GM12878 (cell line): ENCODE data around the gene CFAP97. TPM values are rescaled to one million over a fixed set of nuclear protein-coding genes. Genes with fewer than 3 reads are reported as not detected.

ENCODE experiments used
- BRCA1 ChIP-seq: IDR thresholded peaks from 2 replicates; pipeline ENCODE4 v1.6.1; 2011; ENCODE audit warnings: low read depth, low read length, improper control_type of control experiment
- CBFB ChIP-seq: IDR thresholded peaks from 2 replicates; pipeline ENCODE4 v1.6.1; 2016; ENCODE audit warnings: antibody characterized with exemption, low read depth
- CHD2 ChIP-seq: IDR thresholded peaks from 2 replicates; pipeline ENCODE4 v1.6.1; 2011; ENCODE audit warnings: low read depth, low read length, improper control_type of control experiment, borderline replicate concordance
- CREM ChIP-seq: IDR thresholded peaks from 2 replicates; pipeline ENCODE4 v1.6.1; 2014; ENCODE audit warnings: antibody characterized with exemption, low read depth
- DPF2 ChIP-seq: fragments of 450-650 bp; IDR thresholded peaks from 2 replicates; pipeline ENCODE4 v1.6.1; 2017; ENCODE audit warnings: mild to moderate bottlenecking
- EZH2 ChIP-seq: IDR thresholded peaks from 2 replicates; pipeline ENCODE4 v1.6.1; 2012; ENCODE audit warnings: low read depth, mild to moderate bottlenecking, control low read depth, inconsistent platforms, low read length, borderline replicate concordance; ENCODE audit not compliant: control insufficient read depth
- HDAC2 ChIP-seq: fragments of 200-600 bp; sonication (generic); IDR thresholded peaks from 2 replicates; pipeline ENCODE4 v1.6.1; 2017
- IKZF1 ChIP-seq: fragments of 450-650 bp; conservative IDR thresholded peaks from 2 replicates; pipeline ENCODE4 v1.6.1; 2017; ENCODE audit warnings: antibody characterized with exemption, mild to moderate bottlenecking
- IKZF2 ChIP-seq, 2 experiments: fragments of 450-650 bp; IDR thresholded peaks; 2 replicates each; pipeline ENCODE4 v1.6.1; 2017; ENCODE audit warnings: mild to moderate bottlenecking in 2 of 2, moderate library complexity in 2 of 2
- MAX ChIP-seq: IDR thresholded peaks from 2 replicates; pipeline ENCODE4 v1.6.1; 2012; ENCODE audit warnings: low read depth, low read length, improper control_type of control experiment
- MEF2B ChIP-seq: fragments of 450-650 bp; IDR thresholded peaks from 2 replicates; pipeline ENCODE4 v1.6.1; 2018; ENCODE audit warnings: mild to moderate bottlenecking, moderate library complexity; ENCODE audit not compliant: partially characterized antibody, poor library complexity, severe bottlenecking
- MXI1 ChIP-seq: fragments of 150-350 bp; IDR thresholded peaks from 2 replicates; pipeline ENCODE4 v1.6.1; 2011; ENCODE audit warnings: low read depth, mild to moderate bottlenecking, inconsistent platforms, low read length, improper control_type of control experiment
- NFIC ChIP-seq: IDR thresholded peaks from 2 replicates; pipeline ENCODE4 v1.6.1; 2012; ENCODE audit warnings: low read depth, mild to moderate bottlenecking, inconsistent platforms, low read length, moderate library complexity
- NR2C1 ChIP-seq: fragments of 450-650 bp; IDR thresholded peaks from 2 replicates; pipeline ENCODE4 v1.6.1; 2017; ENCODE audit warnings: antibody characterized with exemption, mild to moderate bottlenecking, moderate library complexity
- RB1 ChIP-seq: fragments of 450-650 bp; formaldehyde crosslinking; IDR thresholded peaks from 2 replicates; pipeline ENCODE4 v1.6.1; 2017; ENCODE audit warnings: mild to moderate bottlenecking, borderline replicate concordance
- RUNX3 ChIP-seq: IDR thresholded peaks from 2 replicates; pipeline ENCODE4 v1.6.1; 2012; ENCODE audit warnings: low read length, inconsistent platforms
- SIN3A ChIP-seq: IDR thresholded peaks from 2 replicates; pipeline ENCODE4 v1.6.1; 2012; ENCODE audit warnings: low read depth, low read length, improper control_type of control experiment
- STAT1 ChIP-seq: fragments of 450-650 bp; conservative IDR thresholded peaks from 2 replicates; pipeline ENCODE4 v1.6.1; 2014; ENCODE audit warnings: antibody characterized with exemption, mild to moderate bottlenecking
- TARDBP ChIP-seq: IDR thresholded peaks from 2 replicates; pipeline ENCODE4 v1.6.1; 2016; ENCODE audit warnings: borderline replicate concordance
- TCF3 ChIP-seq: IDR thresholded peaks from 2 replicates; pipeline ENCODE4 v1.6.1; 2012; ENCODE audit warnings: low read depth, mild to moderate bottlenecking, low read length, borderline replicate concordance; ENCODE audit not compliant: insufficient read depth
- ZNF207 ChIP-seq: fragments of 450-650 bp; IDR thresholded peaks from 2 replicates; pipeline ENCODE4 v1.6.1; 2014; ENCODE audit warnings: antibody characterized with exemption, mild to moderate bottlenecking, borderline replicate concordance
- ZNF217 ChIP-seq: fragments of 450-650 bp; IDR thresholded peaks from 2 replicates; pipeline ENCODE4 v1.6.1; 2017; ENCODE audit warnings: antibody characterized with exemption, mild to moderate bottlenecking
- ZNF24 ChIP-seq: fragments of 450-650 bp; IDR thresholded peaks from 2 replicates; pipeline ENCODE4 v1.6.1; 2017; ENCODE audit warnings: antibody characterized with exemption, mild to moderate bottlenecking
- ZNF687 ChIP-seq: fragments of 450-650 bp; IDR thresholded peaks from 2 replicates; pipeline ENCODE4 v1.6.1; 2017; ENCODE audit warnings: mild to moderate bottlenecking, moderate library complexity
- ZZZ3 ChIP-seq: IDR thresholded peaks from 2 replicates; pipeline ENCODE4 v1.6.1; 2011; ENCODE audit warnings: low read depth; ENCODE audit not compliant: control insufficient read depth, insufficient read length
- polyA plus RNA-seq, 11 experiments: library from polyadenylated mRNA; depleted of rRNA in 4 of 11; unstranded in 6 of 11; stranded (reverse) in 5 of 11; fragments of >200 nt; fragmentation: Nextera tagmentation in 4 of 11; fragmentation: Illumina TruSeq in 1 of 11; extraction: Ambion mirVana in 4 of 11; extraction: Trizol in 1 of 11; gene quantifications; 1 replicate in 1 of 11; 2 replicates in 10 of 11; pipeline versions ENCODE4 v1.2.1 to v1.2.3, GENCODE V29; 2011 to 2016; ENCODE audit warnings: inconsistent platforms in 2 of 11, missing spikeins in 2 of 11, low read depth in 1 of 11
- total RNA-seq, 4 experiments: library from RNA; depleted of rRNA in 3 of 4; stranded (reverse); fragments of >200 nt in 3 of 4; fragmentation: Illumina TruSeq in 1 of 4; extraction: Trizol in 1 of 4; gene quantifications; 2 replicates each; pipeline versions ENCODE4 v1.2.1 to v1.2.3, GENCODE V29; 2013 to 2021
- TF ChIP-seq, protein P1 (sequence below): IDR thresholded peaks from 2 replicates; pipeline ENCODE4 v1.6.1; 2011; ENCODE audit warnings: low read depth, mild to moderate bottlenecking, low read length, moderate library complexity, borderline replicate concordance; ENCODE audit errors: extremely low read depth

Gene CFAP97
- total and polyA plus RNA-seq, 10 of the 15 experiments (the other 5 are each of a cell fraction or from before 2014, with no cell fraction given) = 26.4 to 62.7 (median 48.0) TPM

DNA sequence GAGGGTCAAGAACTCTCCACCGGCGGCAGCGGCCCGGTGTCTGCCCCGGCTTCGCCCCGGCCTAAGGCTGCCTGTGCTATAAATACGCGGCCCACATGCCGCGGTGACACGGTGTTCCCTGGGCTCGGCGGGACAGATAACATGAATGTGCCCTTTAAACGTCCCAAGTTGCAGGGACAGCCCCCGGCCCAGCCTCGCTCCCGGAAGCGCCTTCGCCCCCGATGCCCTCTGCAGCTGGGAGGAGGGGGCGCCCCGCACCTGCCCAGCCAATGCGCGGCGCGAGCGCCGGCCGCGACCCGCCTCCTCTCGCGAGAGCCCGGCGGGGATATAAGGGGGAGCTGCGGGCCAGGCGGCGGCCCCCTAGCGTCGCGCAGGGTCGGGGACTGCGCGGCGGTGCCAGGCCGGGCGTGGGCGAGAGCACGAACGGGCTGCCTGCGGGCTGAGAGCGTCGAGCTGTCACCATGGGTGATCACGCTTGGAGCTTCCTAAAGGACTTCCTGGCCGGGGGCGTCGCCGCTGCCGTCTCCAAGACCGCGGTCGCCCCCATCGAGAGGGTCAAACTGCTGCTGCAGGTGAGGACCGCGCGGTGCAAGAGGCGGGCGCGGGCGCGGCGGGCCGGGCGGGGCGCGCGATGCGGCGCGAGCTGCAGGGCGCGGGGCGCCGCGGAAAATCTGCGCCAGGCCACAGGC lies 60.7 kb downstream of the CFAP97 start, which contains the start of gene SLC25A4 (continued):
- TF ChIP-seq CBFB (peak; percentile 52; the same call in 1 of the 2 replicates), ZZZ3 (no peak), DPF2 (peak; percentile 74), ZNF217 (peak; percentile 59; the same call in 1 of the 2 replicates), CHD2 (peak; percentile 100), TARDBP (no peak), CREM (0 out of 2 replicates have a peak, but pooled peaks have one; percentile 7), EZH2 (no peak), MEF2B (peak; percentile 44), HDAC2 (no peak), ZNF207 (peak; percentile 95), RB1 (peak; percentile 82; the same call in 1 of the 2 replicates), IKZF2 (IDR thresholded peaks at IDR 0.05) (no peak), MAX (peak; percentile 70; the same call in 1 of the 2 replicates), NR2C1 (peak; percentile 66), SIN3A (peak; percentile 67; the same call in 1 of the 2 replicates), IKZF1 (peak; percentile 84), ZNF687 (peak; percentile 90), MXI1 (peak; percentile 69; the same call in 1 of the 2 replicates), BRCA1 (peak; percentile 94), TCF3 (peak; percentile 92), STAT1 (0 out of 2 replicates have a peak, but pooled peaks have one; percentile 26), RUNX3 (peak; percentile 25; the same call in 1 of the 2 replicates), NFIC (no peak), ZNF24 (peak; percentile 73; the same call in 1 of the 2 replicates)
- TF ChIP-seq, protein P1, sequence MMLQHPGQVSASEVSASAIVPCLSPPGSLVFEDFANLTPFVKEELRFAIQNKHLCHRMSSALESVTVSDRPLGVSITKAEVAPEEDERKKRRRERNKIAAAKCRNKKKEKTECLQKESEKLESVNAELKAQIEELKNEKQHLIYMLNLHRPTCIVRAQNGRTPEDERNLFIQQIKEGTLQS = no peak
